Globus pallidus (tissue), 1 donor: ENCODE data around the gene DHX34.
"Not testable (repeated sequence)": the region's sequence is repeated elsewhere in the genome, so short reads cannot be mapped to it uniquely, and the experiment has no call there.

Experiments
- DNase-seq: peaks from one replicate; pipeline ENCODE4 v3.0.0-alpha.2; 2015; ENCODE audit warnings: low spot score

DHX34 gene

GRCh38 chr19:47348819-47349795 lies at the start of gene DHX34:
DHX34 (plus strand) TSS chr19:47349315; CDS start chr19:47353031, 3,716 bp downstream.
- DNase-seq, result peak; percentile 97

- DNase-seq, result not testable (repeated sequence)
Observed at GRCh38 chr19:47300867-47301266, 48.2 kb upstream of the DHX34 start.

GRCh38 chr19:47302249-47302648 lies 46.9 kb upstream of the DHX34 start:
- no peak for DNase-seq

GRCh38 chr19:47303966-47304365 lies 45.1 kb upstream of the DHX34 start:
- no peak for DNase-seq

- DNase-seq, result no peak
Observed at GRCh38 chr19:47305309-47305751, 43.8 kb upstream of the DHX34 start.

GRCh38 chr19:47306303-47306702 lies 42.8 kb upstream of the DHX34 start:
- DNase-seq, result no peak

GRCh38 chr19:47309038-47309437 lies 40.1 kb upstream of the DHX34 start:
- DNase-seq, result no peak

- no peak for DNase-seq
Observed at GRCh38 chr19:47309608-47310007, 39.5 kb upstream of the DHX34 start, which contains the start of gene C5AR1. C5AR1 (plus strand) TSS chr19:47309861; CDS start chr19:47309896, 35 bp downstream.

GRCh38 chr19:47310323-47310722 lies 38.8 kb upstream of the DHX34 start:
- DNase-seq, result no peak

- DNase-seq, result no peak
Observed at GRCh38 chr19:47310819-47311218, 38.3 kb upstream of the DHX34 start.

GRCh38 chr19:47312366-47313006 lies 36.6 kb upstream of the DHX34 start:
- DNase-seq, result no peak

- DNase-seq, result no peak
Observed at GRCh38 chr19:47313754-47314295, 35.3 kb upstream of the DHX34 start.

GRCh38 chr19:47315125-47315821 lies 33.8 kb upstream of the DHX34 start:
- DNase-seq, result peak; percentile 53

- DNase-seq, result no peak
Observed at GRCh38 chr19:47316513-47316912, 32.6 kb upstream of the DHX34 start.

- no peak for DNase-seq
Observed at GRCh38 chr19:47319923-47320871, 28.9 kb upstream of the DHX34 start.

- no peak for DNase-seq
Observed at GRCh38 chr19:47321630-47322029, 27.5 kb upstream of the DHX34 start.

GRCh38 chr19:47322058-47322457 lies 27.1 kb upstream of the DHX34 start:
- no peak for DNase-seq

- no peak for DNase-seq
Observed at GRCh38 chr19:47323409-47323808, 25.7 kb upstream of the DHX34 start.

- DNase-seq, result no peak
Observed at GRCh38 chr19:47323872-47324271, 25.2 kb upstream of the DHX34 start.

- DNase-seq, result peak; percentile 59
Observed at GRCh38 chr19:47324502-47324901, 24.6 kb upstream of the DHX34 start.

GRCh38 chr19:47330466-47330869 lies 18.6 kb upstream of the DHX34 start:
- DNase-seq, result peak; percentile 64
